Common myeloid progenitor, CD34-positive (primary cell): Measurements from ENCODE around the gene ATP5F1C.
A peak's percentile ranks its signal among the peaks of the same experiment; 100 is the strongest.
"Not testable (repeated sequence)": the region's sequence is repeated elsewhere in the genome, so short reads cannot be mapped to it uniquely, and the experiment has no call there.

Experiments used
- CTCF ChIA-PET: fragments of 350-600 bp; sonication (Branson Sonifier 250); formaldehyde crosslinking; loops from one replicate; lab custom pipeline; 2021; ENCODE audit warnings: antibody characterized with exemption; lab: Charles Lee
- POLR2A ChIA-PET: fragments of 350-600 bp; sonication (Branson Sonifier 250); formaldehyde crosslinking; loops from one replicate; lab custom pipeline; 2021; ENCODE audit warnings: antibody characterized with exemption; lab: Charles Lee
- DNase-seq, 3 donors: peaks; one replicate each; pipeline versions ENCODE4 v3.0.0 to v3.0.0-alpha.2; 2013
- H3K27ac ChIP-seq, 2 experiments: 1 replicate in 1 of 2; 2 replicates in 1 of 2; pipeline ENCODE4 v1.7.0; 2013; ENCODE audit warnings: inconsistent platforms in 2 of 2, low read length in 2 of 2, mild to moderate bottlenecking in 2 of 2, low read depth in 1 of 2, moderate library complexity in 1 of 2; ENCODE audit not compliant: severe bottlenecking in 2 of 2, insufficient read depth in 1 of 2, poor library complexity in 1 of 2
- H3K27me3 ChIP-seq, 5 experiments: replicated peaks in 2 of 5; 1 replicate in 3 of 5; 2 replicates in 2 of 5; pipeline versions ENCODE4 v1.6.1 to v1.7.0; 2013; ENCODE audit warnings: low read length in 4 of 5, mild to moderate bottlenecking in 2 of 5, moderate library complexity in 2 of 5, inconsistent platforms in 1 of 5; ENCODE audit not compliant: insufficient read depth in 5 of 5, control insufficient read depth in 4 of 5
- H3K36me3 ChIP-seq, 4 experiments: 1 replicate in 2 of 4; 2 replicates in 2 of 4; pipeline versions ENCODE4 v1.6.1 to v1.7.0; 2013; ENCODE audit warnings: low read length in 3 of 4, control low read depth in 1 of 4, mild to moderate bottlenecking in 1 of 4; ENCODE audit not compliant: control insufficient read depth in 4 of 4, insufficient read depth in 4 of 4
- H3K4me1 ChIP-seq, 4 experiments: 1 replicate in 3 of 4; 2 replicates in 1 of 4; pipeline versions ENCODE4 v1.6.1 to v1.7.1; 2013; ENCODE audit warnings: low read length in 3 of 4, mild to moderate bottlenecking in 3 of 4, control low read depth in 1 of 4, inconsistent platforms in 1 of 4, moderate library complexity in 1 of 4; ENCODE audit not compliant: control insufficient read depth in 4 of 4, insufficient read depth in 4 of 4; ENCODE audit errors: control extremely low read depth in 1 of 4
- H3K4me3 ChIP-seq, 7 experiments: 1 replicate in 4 of 7; 2 replicates in 3 of 7; pipeline versions ENCODE4 v1.5.1 to v1.7.0; 2013; ENCODE audit warnings: mild to moderate bottlenecking in 7 of 7, low read length in 6 of 7, moderate library complexity in 6 of 7, inconsistent platforms in 2 of 7, low read depth in 2 of 7, control low read depth in 1 of 7; ENCODE audit not compliant: insufficient read depth in 4 of 7, control insufficient read depth in 1 of 7; ENCODE audit errors: extremely low read depth in 1 of 7
- H3K9me3 ChIP-seq, 5 experiments: 1 replicate in 4 of 5; 2 replicates in 1 of 5; pipeline versions ENCODE4 v1.6.1 to v1.7.1; 2013; ENCODE audit warnings: low read length in 4 of 5, mild to moderate bottlenecking in 2 of 5, inconsistent platforms in 1 of 5, low read depth in 1 of 5, moderate library complexity in 1 of 5; ENCODE audit not compliant: control insufficient read depth in 4 of 5, insufficient read depth in 2 of 5; ENCODE audit errors: control extremely low read depth in 1 of 5
- WGBS: methylation state at CpG from one replicate; pipeline ENCODE4 v1.1.5; 2013; ENCODE audit not compliant: insufficient coverage; 5-methylcytosine and 5-hydroxymethylcytosine counted together

The ATP5F1C gene

DNA sequence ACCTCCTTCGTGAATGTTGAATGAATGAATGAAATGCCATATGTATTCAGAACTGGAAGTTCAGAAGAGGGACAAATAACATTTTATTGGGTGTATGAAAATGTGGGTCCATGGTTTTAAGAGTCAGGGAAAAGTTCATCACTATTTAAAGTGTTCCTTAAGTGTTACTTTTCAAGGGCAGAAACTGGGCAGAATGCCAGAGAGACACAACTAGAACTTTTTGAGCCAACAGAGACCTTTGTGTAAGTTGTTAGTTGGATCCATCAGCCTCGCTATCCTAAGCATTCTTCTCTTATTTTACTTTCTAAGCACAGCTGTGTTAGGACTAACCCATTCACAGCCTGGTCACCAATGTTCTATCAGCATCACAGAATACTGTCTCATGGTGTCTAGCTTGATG lies 16.8 kb downstream of the ATP5F1C start:
- CTCF ChIA-PET = interaction anchor here (2.3 kb wide), 1 partner anchor 12 kb away, joined by 6 read pairs; no protein-coding TSS in a partner anchor
- POLR2A ChIA-PET = no interaction called here
- H3K36me3 ChIP-seq = peaks cover 22 to 80% (median 58%) of the 10 kb centered on the region in 4 experiments
- no peak overlapping the region for H3K27ac ChIP-seq
- WGBS = 90% methylated on average over 2 of the region's 2 CpGs
- H3K27me3 ChIP-seq = no peaks in the 10 kb centered on the region
- H3K9me3 ChIP-seq = no peaks in the 10 kb centered on the region
- DNase-seq = no peak
- no peak overlapping the region for H3K4me3 ChIP-seq
- no peaks in the 10 kb centered on the region for H3K4me1 ChIP-seq

DNA sequence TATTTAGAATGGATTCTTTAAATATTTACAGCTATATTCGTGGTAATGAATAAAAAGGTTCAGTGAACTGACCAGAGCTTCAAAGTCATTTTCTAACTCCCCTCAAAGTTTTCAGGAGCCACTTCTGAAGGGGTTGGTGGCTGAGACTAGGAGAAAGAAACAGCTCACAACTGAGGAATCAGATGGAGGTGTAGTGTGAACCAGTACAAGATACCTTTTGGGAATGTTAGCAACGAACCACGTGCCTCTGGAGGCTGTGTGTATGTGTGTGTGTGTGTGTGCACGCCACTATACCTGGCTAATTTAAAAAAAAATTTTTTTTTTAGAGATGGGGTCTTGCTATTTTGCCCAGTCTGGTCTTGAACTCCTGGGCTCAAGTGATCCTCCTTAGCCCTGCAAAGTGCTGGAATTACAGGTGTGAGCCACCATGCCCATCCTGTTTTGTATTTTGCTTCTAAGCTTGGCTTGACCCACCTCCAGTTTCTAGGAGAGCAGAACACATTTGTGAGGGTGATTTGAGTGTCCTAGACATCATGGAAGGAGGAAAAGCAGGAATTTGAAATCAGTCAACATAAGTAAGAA lies 20.8 kb downstream of the ATP5F1C start:
- Histone ChIP-seq H3K4me3 (no peak overlapping the region), H3K9me3 (no peaks in the 10 kb centered on the region), H3K4me1 (no peaks in the 10 kb centered on the region), H3K36me3 (peaks cover 14 to 43% (median 28%) of the 10 kb centered on the region in 4 experiments), H3K27me3 (no peaks in the 10 kb centered on the region), H3K27ac (no peak overlapping the region)
- no peak for DNase-seq
- ChIA-PET POLR2A (no interaction called here), CTCF (interaction anchor here (0.9 to 3.2 kb wide), 5 partner anchors 9 to 21 kb away, joined by 3 to 11 read pairs (median 4); partner anchors contain the start of genes ATP5F1C, KIN and TAF3)
- WGBS = no CpG with 5 or more reads among the region's 4 CpGs

DNA sequence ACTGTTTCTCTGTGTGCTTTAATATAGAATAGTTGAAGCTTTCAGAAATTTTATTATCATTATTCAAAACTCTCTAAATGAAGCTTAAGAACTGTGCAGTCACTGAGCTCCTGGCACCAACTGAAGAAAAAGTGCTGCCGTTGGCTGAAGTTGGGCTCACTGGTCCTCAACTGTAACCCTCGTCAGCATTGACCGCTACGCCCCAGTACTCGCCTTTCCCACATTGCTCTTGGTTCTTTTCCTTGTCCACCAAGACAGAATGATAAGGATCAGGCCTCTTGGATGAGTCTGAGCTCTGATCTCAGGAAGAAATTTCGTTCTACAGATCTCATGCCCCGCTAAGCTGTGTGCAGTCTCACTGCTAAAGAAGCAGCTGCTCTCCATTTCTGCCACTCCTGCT lies 22.5 kb downstream of the ATP5F1C start:
- no peaks in the 10 kb centered on the region for H3K9me3 ChIP-seq
- H3K36me3 ChIP-seq = peaks cover 0 to 28% (median 16%) of the 10 kb centered on the region in 4 experiments
- ChIA-PET POLR2A (no interaction called here), CTCF (interaction anchor here (1.0 to 1.5 kb wide), 2 partner anchors 12 to 16 kb away, joined by 4 read pairs; no protein-coding TSS in a partner anchor)
- no peak for DNase-seq
- no peak overlapping the region for H3K4me3 ChIP-seq
- no peaks in the 10 kb centered on the region for H3K27me3 ChIP-seq
- H3K27ac ChIP-seq = no peak overlapping the region
- peaks cover 0 to 5% (median 1%) of the 10 kb centered on the region in 4 experiments for H3K4me1 ChIP-seq
- WGBS = 89% methylated on average over 7 of the region's 7 CpGs

DNA sequence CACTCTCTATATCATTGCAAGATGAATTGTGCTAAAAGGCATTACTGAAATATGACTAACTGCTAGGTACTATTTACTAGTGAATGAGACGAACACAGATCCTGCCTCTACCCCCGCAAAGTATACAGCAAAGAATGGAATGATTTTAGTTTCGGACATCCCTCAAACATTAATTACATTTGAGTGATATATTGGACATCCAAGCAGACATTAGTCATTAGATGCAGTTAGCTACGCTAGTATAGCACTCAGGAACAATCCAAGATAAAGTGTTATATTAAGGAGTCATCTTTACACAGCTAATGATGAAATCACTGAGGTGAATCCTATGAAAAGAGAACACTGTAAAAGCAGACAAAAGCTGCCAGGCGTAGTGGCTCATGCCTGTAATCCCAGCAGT lies 23.0 kb downstream of the ATP5F1C start:
- no peak for DNase-seq
- Histone ChIP-seq H3K4me1 (peaks cover 0 to 5% (median 1%) of the 10 kb centered on the region in 4 experiments), H3K27me3 (no peaks in the 10 kb centered on the region), H3K4me3 (no peak overlapping the region), H3K9me3 (no peaks in the 10 kb centered on the region), H3K36me3 (peaks cover 0 to 24% (median 14%) of the 10 kb centered on the region in 4 experiments), H3K27ac (no peak overlapping the region)
- ChIA-PET POLR2A (no interaction called here), CTCF (interaction anchor here (1.0 to 1.5 kb wide), 2 partner anchors 13 to 17 kb away, joined by 4 read pairs; no protein-coding TSS in a partner anchor)
- 100% methylated on average over 2 of the region's 5 CpGs for WGBS

DNA sequence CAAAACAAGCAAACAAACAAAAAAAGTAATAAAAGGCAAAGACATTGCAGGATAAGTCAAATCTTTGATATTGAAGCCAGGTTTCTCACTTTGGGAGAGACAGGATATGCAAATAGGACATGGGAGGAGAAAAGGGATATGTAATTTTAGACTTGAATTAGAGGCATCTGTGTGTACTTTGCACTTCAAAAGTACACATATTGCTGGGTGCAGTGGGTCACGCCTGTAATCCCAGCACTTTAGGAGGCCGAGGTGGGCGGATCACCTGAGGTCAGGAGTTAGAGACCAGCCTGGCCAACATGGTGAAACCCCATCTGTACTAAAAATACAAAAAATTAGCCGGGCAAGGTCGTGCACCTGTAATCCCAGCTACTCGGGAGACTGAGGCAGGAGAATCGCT lies 23.8 kb downstream of the ATP5F1C start:
- H3K4me1 ChIP-seq, H3K9me3 ChIP-seq, H3K27ac ChIP-seq, POLR2A ChIA-PET, H3K27me3 ChIP-seq, H3K4me3 ChIP-seq, DNase-seq: not testable (repeated sequence)
- H3K36me3 ChIP-seq = peaks cover 0 to 18% (median 11%) of the 10 kb centered on the region in 4 experiments
- CTCF ChIA-PET = interaction anchor here (0.7 to 1.5 kb wide), 2 partner anchors 9 to 17 kb away, joined by 3 to 4 read pairs; no protein-coding TSS in a partner anchor
- WGBS = 83% methylated on average over 7 of the region's 7 CpGs

GRCh38 chr10:7813481-7813880 lies 25.5 kb downstream of the ATP5F1C start:
- POLR2A ChIA-PET = no interaction called here

DNA sequence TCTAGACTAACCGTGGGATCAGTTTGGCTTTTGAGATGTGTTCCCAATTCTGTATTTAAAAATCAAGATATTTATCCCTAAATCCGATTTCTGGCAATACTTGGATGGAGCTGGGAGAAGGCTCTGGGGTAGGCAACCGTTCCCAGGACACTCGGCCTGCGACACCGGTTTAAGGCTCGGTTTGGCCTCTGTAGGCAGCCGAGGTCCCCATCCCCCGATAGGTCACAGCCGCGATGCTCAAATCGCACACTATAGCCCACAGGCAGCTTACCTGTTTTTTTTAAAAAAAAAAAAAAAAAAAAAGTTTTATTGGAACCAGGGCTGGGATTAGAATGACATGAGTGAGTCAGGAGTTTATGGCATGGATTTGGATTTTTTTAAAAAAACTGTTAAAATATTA lies 29.6 kb downstream of the ATP5F1C start:
- CTCF ChIA-PET = interaction anchor here (0.6 to 4.0 kb wide), 4 partner anchors 18 to 61 kb away, joined by 3 to 24 read pairs (median 4); partner anchors contain the start of genes ATP5F1C and KIN
- peak overlapping the region in 6 of 7 experiments; percentile 91 to 100 (median 98) for H3K4me3 ChIP-seq

More at GRCh38 chr10:7813481-7813880, 25.5 kb downstream of the ATP5F1C start:
- Histone ChIP-seq H3K4me1 (peaks cover 0 to 12% (median 6%) of the 10 kb centered on the region in 4 experiments), H3K9me3 (no peaks in the 10 kb centered on the region), H3K4me3 (no peak overlapping the region), H3K27ac (no peak overlapping the region), H3K27me3 (no peaks in the 10 kb centered on the region), H3K36me3 (peaks cover 0 to 6% (median 2%) of the 10 kb centered on the region in 4 experiments)
- CTCF ChIA-PET = interaction anchor here (1.3 kb wide), 1 partner anchor 10 kb away, joined by 5 read pairs; no protein-coding TSS in a partner anchor
- WGBS = 67% methylated on average over 3 of the region's 3 CpGs
- peak in 2 of 3 donors; percentile 26 to 31 for DNase-seq

More for the DNA sequence above, 29.6 kb downstream of the ATP5F1C start:
- no peak overlapping the region for H3K27ac ChIP-seq
- peak in 2 of 3 donors; percentile 2 to 5 for DNase-seq
- peaks cover 0 to 6% (median 5%) of the 10 kb centered on the region in 4 experiments for H3K36me3 ChIP-seq
- H3K27me3 ChIP-seq = no peaks in the 10 kb centered on the region
- H3K4me1 ChIP-seq = peaks cover 5 to 26% (median 15%) of the 10 kb centered on the region in 4 experiments
- no peaks in the 10 kb centered on the region for H3K9me3 ChIP-seq
- POLR2A ChIA-PET = interaction anchor here (1.6 kb wide), 1 partner anchor 29 kb away, joined by 17 read pairs; the partner anchor contains the start of genes ATP5F1C and KIN
- 67% methylated on average over 5 of the region's 12 CpGs for WGBS
